NCI-H2196 (cell line): ENCODE measurements around the gene CAGE1.
"Not testable (repeated sequence)": the region's sequence is repeated elsewhere in the genome, so short reads cannot be mapped to it uniquely, and the experiment has no call there.

Source experiments
- DNase-seq: peaks from one replicate; lab custom pipeline; 2025; ENCODE audit not compliant: unreplicated experiment; lab: John Stamatoyannopoulos, UW

The CAGE1 gene

GRCh38 chr6:7341271-7341670 lies 48.3 kb downstream of the CAGE1 start:
- no peak for DNase-seq

- not testable (repeated sequence) for DNase-seq
Measured at GRCh38 chr6:7339007-7339732, 50.4 kb downstream of the CAGE1 start.

- no peak for DNase-seq
Measured at GRCh38 chr6:7338031-7338430, 51.5 kb downstream of the CAGE1 start.

- no peak for DNase-seq
Measured at GRCh38 chr6:7335519-7335918, 54.0 kb downstream of the CAGE1 start.

- DNase-seq, result no peak
Measured at GRCh38 chr6:7334685-7335084, 54.9 kb downstream of the CAGE1 start.

- no peak for DNase-seq
Measured at GRCh38 chr6:7332090-7332745, 57.3 kb downstream of the CAGE1 start.

- DNase-seq, result no peak
Measured at GRCh38 chr6:7331452-7331851, 58.1 kb downstream of the CAGE1 start.

- no peak for DNase-seq
Measured at GRCh38 chr6:7328243-7328642, 61.3 kb downstream of the CAGE1 start.

GRCh38 chr6:7325750-7326149 lies 63.8 kb downstream of the CAGE1 start:
- DNase-seq, result no peak

- DNase-seq, result no peak
Measured at GRCh38 chr6:7324520-7324919, 65.0 kb downstream of the CAGE1 start.

- DNase-seq, result no peak
Measured at GRCh38 chr6:7323074-7323473, 66.5 kb downstream of the CAGE1 start.

- DNase-seq, result not testable (repeated sequence)
Measured at GRCh38 chr6:7321866-7322265, 67.7 kb downstream of the CAGE1 start.

GRCh38 chr6:7319406-7319805 lies 70.1 kb downstream of the CAGE1 start:
- not testable (repeated sequence) for DNase-seq

- no peak for DNase-seq
Measured at GRCh38 chr6:7317538-7317937, 72.0 kb downstream of the CAGE1 start.

GRCh38 chr6:7316658-7317533 lies 72.6 kb downstream of the CAGE1 start:
- DNase-seq, result no peak

- no peak for DNase-seq
Measured at GRCh38 chr6:7315948-7316365, 73.6 kb downstream of the CAGE1 start.

GRCh38 chr6:7315087-7315947 lies 74.2 kb downstream of the CAGE1 start:
- not testable (repeated sequence) for DNase-seq

- DNase-seq, result no peak
Measured at GRCh38 chr6:7314414-7314813, 75.1 kb downstream of the CAGE1 start.

- DNase-seq, result no peak
Measured at GRCh38 chr6:7313505-7314165, 75.9 kb downstream of the CAGE1 start.
